ENCODE results near the gene CYBA. TPM values are rescaled to one million over a fixed set of nuclear protein-coding genes. Genes with fewer than 3 reads are reported as not detected.
A peak's percentile ranks its signal among the peaks of the same experiment; 100 is the strongest.

Gene CYBA
- total RNA-seq, 1 donor from 2014 or later = 87.4 TPM

DNA sequence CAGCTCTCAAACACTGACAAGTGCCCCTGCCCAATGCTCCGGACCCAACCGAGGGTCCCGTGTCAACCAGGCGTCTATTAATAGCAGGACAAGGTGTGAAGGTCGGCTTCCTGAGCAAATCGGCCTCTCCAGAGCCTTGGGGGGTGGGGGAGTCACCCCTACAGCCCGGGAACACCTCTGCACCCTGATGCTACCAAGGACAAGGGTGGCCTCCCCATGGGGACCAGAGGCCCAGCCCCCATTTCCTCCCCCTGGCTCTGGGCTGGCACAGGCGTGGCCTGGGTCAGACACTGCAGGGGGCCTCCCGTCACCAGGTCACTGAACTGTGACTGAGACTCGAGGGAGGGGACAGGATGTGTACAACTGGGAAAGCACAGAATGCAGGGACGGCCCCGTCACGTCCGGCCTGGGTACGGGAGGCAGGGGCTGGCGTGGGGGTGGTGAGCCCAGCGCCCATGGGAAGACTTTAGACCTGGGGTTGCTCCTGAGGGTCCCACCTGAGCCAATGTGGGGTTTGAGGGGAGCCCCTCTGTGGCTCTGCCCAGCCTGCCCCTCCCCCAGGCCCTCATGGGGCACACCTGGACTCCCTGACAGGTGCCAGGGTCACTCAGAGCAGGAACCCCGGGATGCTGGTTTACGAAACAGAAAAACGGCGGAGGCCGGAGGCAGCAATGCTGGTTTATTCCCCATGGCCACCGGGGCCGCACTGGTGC is 579 bp upstream of the CYBA start:
- DNase-seq (ENCODE audit: low spot score) = no peak
- ATAC-seq = peak; percentile 31
- intact Hi-C loops (cut with DNase I) = no loop called here

DNA sequence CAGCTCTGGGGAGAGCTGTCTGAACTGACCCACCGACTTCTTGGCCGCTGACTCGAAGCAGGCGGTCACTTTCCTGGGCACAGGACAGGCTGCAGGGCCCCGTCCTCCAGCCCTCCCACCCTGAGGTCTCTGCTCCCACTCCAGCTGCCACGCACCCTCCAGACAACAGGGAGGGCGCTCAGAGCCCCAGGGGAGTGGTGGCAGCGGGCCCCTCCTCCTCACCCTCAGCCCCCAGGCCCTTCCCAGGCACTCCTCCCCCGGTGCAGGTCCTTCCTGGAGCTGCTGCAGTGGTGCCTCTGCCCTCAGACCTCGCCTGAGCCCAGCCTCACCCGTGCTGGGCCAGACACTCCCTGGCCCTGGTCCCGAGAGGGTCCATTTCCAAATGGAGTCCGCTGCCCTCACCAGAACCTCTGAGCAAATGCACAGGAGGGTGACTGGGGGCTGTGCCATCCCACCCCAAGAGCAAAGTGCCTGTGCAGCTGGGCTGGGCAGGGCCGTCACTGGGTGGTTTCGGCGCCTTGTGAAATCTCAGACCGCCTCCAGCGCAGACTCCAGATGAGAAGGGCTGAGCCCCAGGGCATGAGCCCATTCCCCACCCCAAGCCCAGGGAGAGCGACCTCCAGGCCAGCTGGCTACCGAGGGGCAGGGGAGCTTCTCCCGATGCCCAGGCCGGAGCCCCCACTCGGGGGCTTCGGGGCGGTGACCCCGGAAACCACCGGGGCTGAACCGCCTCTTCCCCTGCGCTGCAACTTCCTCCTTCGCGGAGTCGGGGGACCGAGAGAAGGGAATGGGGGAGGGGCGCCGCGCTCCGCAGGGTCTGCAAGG is 717 bp downstream of the CYBA start:
- ATAC-seq (peak; percentile 61), DNase-seq (ENCODE audit: low spot score) (peak; percentile 75)
- intact Hi-C loops (cut with DNase I) = no loop called here

DNA sequence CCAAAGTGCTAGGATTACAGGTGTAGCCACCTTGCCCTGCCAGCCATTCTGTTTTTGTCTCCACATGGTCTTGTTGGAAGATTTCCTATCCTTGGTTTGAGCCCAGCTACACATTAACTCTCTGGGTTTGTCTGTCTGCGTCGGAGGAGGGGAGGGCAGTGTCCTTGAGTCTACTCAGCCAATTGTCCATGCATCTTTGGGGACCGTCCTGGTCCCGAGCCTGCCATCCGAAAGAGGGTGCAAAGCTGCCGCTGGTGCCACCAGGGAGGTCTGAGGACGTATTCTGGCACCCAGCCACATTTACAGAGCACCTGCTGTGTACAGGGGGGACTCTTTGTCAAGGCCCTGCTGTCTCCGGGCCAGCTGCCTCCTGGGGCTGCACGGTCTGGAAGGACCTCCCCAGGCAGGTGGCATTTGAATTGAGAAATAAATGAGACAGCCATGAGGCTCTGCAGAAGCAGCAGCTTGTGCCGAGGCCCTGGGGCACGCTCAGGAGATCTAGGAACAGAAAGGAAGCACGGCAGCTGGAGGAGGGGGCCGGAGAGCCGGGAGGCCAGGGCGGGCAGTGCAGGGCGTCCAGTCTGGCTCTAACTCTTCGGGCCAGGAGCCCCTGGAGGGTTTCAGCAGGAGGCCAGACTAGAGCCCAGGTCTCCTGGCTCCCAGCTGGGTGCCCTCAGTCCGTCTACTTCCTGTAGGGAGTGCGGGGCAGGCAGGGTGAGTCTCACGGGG is 1.5 kb downstream of the CYBA start:
- ATAC-seq = no peak
- intact Hi-C loops (cut with DNase I) = no loop called here
- DNase-seq (ENCODE audit: low spot score) = no peak

DNA sequence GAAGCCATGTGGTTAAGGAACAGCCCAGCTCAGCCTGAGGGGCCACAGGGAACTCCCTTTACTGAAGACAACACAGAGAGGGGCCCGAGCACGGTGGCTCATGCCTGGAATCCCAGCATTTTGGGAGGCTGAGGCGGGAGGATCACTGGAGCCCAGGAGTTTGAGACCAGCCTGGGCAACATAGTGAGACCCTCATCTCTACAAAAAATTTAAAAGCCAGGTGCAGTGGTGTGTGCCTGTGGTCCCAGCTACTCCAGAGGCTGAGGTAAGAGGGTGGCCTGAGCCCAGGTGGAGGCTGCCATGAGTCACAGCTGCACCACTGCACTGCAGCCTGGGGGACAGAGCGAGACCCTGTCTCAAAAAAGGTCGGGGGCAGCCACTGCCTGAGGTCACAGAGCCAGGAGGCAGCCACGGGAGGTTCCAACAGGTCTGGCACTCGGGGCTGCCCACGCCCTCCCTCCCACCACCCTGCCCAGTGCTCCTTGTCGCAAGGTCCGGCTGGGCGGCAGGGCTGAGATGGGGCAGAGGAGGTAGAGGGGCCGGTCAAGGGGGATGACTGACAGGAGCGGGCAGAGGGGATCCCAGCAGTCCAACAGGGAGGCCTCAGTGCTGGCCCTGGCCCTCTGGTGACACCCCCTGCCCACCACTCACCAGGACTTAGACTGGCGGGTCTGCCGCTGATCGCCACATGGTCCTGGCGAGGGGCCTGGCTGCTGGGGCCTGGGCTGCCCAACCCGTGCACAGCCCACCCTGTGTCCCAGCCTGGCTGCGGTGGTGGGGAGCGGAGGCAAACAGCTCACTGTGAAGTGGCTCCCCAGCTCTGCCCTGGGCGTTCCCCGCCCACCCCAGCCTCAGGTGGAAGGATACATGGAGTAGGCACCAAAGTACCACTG is 3.4 kb downstream of the CYBA start:
- intact Hi-C loops (cut with DNase I) = loop anchor here (1.0 kb wide), 1 partner anchor 129 kb away; no protein-coding TSS in a partner anchor
- DNase-seq (ENCODE audit: low spot score) (no peak), ATAC-seq (no peak)

DNA sequence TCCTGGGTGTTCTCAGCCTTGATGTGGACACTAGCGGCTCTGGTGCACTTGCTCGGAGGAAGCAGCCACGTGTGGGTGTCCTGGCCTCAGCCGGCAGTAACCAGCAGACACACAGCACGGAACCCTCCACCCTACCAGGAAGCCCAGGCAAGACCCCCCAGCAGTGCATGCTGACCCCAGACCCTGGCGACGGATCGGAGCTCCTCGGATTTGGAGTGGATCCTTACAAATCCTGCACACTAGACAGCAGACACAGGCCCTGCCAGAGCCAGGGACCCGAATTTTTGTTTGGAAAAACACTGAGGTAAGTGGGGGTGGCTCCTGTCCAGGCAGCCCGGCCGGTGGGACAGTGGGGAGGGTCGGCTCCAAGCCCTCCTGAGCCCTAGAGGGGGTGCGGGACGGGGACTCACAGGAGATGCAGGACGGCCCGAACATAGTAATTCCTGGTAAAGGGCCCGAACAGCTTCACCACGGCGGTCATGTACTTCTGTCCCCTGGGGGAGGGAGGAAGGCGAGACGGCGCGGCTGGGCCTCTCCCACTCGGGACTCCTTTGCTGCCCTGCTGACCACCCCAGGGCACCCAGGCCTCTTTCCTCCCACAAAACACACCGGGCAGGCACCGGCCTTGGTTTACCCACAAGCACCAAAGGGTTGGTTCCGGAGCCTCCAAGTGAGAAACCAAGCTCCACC is 4.4 kb downstream of the CYBA start:
- intact Hi-C loops (cut with DNase I) = loop anchor here (1.0 kb wide), 1 partner anchor 130 kb away; no protein-coding TSS in a partner anchor
- DNase-seq (ENCODE audit: low spot score) (no peak), ATAC-seq (no peak)

DNA sequence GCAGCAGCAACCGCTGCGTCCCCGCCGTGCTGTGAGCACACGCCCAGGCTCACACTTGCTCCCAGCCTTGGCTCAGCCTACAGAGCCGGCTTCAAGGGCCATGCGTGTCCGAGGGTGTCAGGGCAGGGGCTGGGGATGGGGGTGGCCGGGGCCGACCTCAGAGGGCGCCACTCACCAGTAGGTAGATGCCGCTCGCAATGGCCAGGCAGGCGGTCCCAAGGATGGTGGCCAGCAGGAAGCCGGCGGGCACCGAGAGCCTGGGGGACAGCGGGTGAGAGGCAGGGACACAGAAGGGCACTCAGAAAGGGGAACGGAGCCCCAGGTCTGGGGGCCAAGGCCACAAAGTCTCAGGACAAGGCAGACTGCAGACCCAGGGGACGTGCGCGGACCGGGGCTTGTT is 4.9 kb downstream of the CYBA start:
- intact Hi-C loops (cut with DNase I) = no loop called here
- DNase-seq (ENCODE audit: low spot score) = no peak
- no peak for ATAC-seq

DNA sequence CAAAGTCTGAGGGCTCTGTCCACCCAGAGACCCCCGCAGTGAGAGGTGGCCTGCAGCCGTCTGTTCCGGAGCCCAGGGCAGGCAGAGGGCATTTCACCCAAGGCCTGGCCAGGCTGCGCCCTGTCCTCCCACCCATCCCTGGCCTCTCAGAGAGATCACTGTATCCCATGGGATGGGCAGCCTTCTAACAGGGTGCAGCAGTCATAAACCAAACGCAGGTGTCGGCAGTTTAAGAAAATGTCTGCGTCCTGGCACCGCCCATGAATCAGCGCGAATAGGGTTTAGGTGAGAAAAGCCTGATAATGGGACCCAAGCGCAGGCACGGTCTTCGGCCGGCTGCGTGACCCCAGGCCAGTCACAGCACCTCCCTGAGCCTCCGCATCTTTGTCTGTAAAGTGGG is 5.4 kb downstream of the CYBA start:
- intact Hi-C loops (cut with DNase I) = no loop called here
- DNase-seq (ENCODE audit: low spot score) (no peak), ATAC-seq (no peak)

DNA sequence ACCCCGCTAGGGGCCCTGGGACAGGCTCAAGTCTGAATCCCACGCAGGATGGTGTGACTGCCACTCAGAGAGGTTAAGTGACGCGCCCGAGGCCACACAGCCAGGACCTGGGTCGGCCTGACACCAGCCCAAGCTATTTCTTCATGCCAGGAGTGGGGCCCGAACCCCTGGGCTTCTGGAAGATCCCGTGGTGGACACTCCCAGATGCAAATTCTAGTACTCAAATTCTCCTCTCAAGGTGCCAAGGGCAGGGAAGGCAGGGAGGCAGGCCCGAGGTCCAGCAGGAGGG is 7.3 kb downstream of the CYBA start:
- no peak for DNase-seq (ENCODE audit: low spot score)
- no peak for ATAC-seq
- intact Hi-C loops (cut with DNase I) = no loop called here

DNA sequence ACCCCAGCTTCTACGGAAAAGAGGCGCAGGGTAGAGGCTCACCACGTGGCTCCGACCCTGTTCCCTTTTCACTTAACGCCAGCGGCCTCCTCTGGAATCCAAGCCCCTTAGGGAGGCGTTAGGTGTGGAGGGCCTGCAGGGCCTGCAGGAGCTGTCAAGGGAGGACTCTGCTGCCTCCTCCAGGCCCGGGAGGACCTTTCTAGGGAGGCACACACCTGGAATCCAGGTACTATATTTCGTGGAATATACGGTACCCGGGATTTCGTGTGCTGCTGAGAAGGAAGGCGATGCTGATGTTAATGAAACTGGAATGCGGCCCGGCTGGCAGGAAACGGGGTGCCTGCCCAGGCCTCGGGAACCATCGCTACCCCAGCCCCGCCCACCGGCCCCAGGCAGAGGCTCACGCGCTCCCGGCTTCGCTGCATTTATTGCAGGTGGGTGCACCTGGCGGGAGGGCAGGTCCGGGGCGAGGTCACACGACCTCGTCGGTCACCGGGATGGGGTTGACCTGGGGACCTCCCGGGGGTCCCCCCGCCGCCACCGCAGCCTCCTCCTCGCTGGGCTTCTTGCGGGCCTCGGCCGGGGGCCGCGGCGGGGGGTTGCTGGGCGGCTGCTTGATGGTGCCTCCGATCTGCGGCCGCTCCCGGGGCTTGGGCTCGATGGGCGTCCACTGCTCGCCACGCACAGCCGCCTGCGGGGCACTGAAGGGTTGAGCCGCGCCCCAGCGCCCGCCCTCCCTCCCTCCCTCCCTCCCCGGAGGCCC is 7.8 kb downstream of the CYBA start:
- ATAC-seq = no peak
- intact Hi-C loops (cut with DNase I) = no loop called here
- no peak for DNase-seq (ENCODE audit: low spot score)

DNA sequence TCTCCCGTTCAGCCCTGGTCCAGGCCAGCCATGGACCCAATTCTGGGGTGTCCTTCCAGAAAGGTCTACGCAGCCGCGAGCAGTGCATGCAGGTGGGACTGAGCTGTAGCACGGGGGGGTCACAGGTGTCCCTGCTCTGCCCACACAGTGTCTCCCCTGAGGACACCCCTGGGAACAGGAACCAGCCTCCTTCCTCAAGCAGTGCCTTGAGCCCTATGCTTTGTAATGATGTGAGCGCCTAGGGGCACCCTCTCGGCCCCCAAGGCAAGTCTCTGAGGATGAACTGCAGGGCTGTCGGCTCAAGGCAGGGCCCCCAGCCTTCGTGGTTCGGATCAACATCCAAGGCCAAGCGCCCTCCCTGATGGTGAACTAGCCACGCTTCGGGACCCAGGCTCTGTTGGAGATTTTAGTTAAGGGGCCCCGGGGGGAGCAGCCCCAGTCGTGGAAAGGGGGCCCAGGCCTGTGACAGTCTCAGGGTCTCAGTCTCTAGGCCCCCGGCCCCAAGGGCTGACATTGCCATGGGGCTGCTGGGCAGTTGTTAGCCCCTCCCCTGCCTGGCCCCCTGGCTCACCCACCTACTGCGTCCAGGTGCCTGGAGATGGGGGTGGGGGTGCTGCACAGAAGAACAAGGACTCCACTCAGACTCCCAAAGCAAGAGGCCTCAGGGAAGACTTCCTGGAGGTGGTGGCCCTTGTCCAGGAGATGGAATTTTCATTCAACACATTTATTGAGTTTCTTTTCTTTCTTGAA is 10.2 kb downstream of the CYBA start:
- DNase-seq (ENCODE audit: low spot score) = no peak
- no peak for ATAC-seq
- intact Hi-C loops (cut with DNase I) = no loop called here

DNA sequence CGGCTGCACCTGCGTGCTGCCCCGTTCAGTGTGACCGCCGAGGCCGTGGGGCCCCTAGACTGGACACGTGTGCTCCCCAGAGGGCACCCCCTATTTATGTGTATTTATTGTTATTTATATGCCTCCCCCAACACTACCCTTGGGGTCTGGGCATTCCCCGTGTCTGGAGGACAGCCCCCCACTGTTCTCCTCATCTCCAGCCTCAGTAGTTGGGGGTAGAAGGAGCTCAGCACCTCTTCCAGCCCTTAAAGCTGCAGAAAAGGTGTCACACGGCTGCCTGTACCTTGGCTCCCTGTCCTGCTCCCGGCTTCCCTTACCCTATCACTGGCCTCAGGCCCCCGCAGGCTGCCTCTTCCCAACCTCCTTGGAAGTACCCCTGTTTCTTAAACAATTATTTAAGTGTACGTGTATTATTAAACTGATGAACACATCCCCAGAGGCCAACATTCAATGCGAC is 10.8 kb downstream of the CYBA start:
- intact Hi-C loops (cut with DNase I) = no loop called here
- ATAC-seq (no peak), DNase-seq (ENCODE audit: low spot score) (no peak)

DNA sequence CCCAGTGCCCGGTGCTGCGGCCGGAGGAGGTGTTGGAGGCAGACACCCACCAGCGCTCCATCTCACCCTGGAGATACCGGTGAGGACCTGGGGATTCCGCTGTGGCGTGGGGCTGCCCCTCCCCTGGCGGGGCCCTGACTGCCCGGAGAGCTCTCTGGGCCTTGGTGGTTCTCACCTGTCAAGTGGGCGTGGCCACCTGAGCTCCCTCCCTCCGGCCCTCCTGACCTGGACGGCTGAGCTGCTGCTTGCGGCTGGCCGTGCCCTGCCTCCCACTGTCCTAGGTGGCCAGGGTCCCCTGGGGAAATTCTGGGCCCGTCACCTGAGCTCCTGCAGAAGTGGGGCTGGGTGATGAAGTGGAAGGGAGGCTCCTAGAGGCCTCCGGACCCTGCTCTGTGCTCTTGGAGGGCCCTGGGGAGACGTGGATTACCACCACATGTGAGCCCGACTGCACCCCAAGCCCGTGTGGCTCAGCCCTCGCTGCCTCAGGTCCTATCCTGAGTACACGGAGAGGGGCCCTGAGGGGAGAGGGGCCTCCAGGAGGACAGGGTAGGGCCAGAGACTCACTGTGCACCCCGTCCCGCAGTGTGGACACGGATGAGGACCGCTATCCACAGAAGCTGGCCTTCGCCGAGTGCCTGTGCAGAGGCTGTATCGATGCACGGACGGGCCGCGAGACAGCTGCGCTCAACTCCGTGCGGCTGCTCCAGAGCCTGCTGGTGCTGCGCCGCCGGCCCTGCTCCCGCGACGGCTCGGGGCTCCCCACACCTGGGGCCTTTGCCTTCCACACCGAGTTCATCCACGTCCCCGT is 11.4 kb downstream of the CYBA start:
- intact Hi-C loops (cut with DNase I) = no loop called here
- ATAC-seq (no peak), DNase-seq (ENCODE audit: low spot score) (no peak)

DNA sequence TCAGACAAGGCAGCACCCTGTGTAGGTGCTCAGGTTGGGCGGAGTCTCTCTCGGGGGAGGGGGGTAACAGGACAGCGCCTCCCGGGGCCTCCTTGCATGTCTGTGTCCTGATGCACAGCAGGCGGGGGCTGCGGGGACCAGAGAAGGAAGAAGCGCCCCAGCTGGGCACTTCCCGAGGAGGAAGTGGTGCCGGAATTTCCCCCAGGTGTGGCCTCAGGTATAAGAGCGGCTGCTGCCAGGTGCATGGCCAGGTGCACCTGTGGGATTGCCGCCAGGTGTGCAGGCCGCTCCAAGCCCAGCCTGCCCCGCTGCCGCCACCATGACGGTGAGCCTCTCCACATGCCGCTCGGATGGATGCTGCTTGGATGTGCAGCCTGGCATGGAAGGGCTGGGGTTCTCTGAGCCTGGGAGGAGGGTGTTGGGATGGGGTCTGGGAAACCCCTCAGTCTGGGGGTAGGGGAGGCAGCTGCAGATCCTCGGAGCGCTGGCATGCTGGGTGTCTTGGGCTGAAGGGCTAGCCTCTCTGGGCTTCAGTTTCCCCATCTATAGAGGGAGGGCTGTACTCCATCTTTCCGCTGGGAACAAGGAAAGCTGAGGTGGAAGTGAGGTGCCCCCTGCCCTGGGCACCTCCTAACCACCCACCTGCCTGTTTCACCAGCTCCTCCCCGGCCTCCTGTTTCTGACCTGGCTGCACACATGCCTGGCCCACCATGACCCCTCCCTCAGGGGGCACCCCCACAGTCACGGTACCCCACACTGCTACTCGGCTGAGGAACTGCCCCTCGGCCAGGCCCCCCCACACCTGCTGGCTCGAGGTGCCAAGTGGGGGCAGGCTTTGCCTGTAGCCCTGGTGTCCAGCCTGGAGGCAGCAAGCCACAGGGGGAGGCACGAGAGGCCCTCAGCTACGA is 12.3 kb downstream of the CYBA start, which contains the start of gene IL17C:
IL17C (plus strand) TSS at position 250 of the 908 bp plus-strand sequence; CDS start at position 320, 70 bp downstream.
- ATAC-seq (no peak), DNase-seq (ENCODE audit: low spot score) (no peak)
- intact Hi-C loops (cut with DNase I) = no loop called here

DNA sequence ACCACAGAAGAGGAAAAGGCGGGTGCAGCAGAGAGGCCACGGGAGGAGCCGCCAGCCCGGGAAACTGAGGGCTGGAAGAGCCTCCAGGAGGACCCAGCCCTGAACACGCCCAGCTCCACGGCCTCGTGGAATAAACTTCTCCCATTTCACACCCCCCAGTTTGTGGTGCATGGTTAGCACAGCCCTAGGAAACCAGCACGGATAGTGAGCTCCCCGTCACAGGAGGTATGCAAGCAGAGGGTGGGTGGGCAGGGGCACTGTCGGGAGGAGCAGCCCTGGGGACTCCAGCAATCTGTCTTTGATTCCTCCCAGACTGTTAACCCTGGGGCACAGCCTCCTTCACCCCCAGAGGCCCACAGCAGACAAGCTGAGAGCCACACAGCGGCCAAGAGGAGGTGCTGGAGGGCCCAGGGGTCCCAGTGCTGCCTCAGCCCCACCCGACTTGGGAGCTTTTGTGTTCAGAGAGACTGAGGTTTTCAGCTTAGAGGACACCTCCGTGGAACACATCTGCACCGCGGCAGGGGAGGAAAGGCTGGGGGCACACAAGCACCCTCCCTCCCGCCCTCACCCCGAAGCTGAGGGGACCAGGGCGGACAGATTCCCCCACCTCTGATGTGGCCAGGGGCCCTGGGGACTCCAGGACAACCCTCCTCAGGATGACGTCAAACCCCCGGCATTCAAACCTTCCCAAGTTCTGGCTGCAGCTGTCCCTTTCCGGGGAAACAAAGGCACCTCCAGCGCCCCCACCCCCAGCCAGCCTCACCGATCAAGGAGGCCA is 14.2 kb downstream of the CYBA start:
- intact Hi-C loops (cut with DNase I) = no loop called here
- DNase-seq (ENCODE audit: low spot score) (no peak), ATAC-seq (no peak)

Measured in sciatic nerve (tissue), 2 donors.